ENCODE results near the gene STK17A. TPM values are rescaled to one million over a fixed set of nuclear protein-coding genes. Genes with fewer than 3 reads are reported as not detected.
A peak's percentile ranks its signal among the peaks of the same experiment; 100 is the strongest.
"Not testable (repeated sequence)": the region's sequence is repeated elsewhere in the genome, so short reads cannot be mapped to it uniquely, and the experiment has no call there.

The STK17A gene
- total RNA-seq, 1 donor from 2014 or later: 30.8 TPM

DNA sequence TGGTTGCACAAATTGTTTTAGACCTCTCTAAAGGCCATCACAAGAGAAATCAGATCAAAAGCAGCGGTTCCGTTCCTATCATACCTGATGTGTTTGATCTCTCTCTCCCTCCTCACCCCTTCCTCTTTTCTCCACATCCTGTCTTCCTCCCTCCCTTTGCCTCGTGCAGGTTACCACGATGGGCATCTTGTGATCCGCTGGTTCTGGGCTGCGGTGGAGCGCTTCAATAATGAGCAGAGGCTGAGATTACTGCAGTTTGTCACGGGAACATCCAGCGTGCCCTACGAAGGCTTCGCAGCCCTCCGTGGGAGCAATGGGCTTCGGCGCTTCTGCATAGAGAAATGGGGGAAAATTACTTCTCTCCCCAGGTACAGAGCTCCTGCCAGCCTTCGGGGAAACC is 28.5 kb upstream of the STK17A start:
- peaks cover 17% of the 10 kb centered on the region for H3K4me1 Mint-ChIP-seq
- no peak for DNase-seq
- peaks cover 8% of the 10 kb centered on the region for H3K27me3 Mint-ChIP-seq
- no peak overlapping the region for H3K27ac Mint-ChIP-seq
- H3K4me3 Mint-ChIP-seq: no peak overlapping the region
- no peaks in the 10 kb centered on the region for H3K36me3 Mint-ChIP-seq (ENCODE audit: low read depth)
- no peaks in the 10 kb centered on the region for H3K9me3 Mint-ChIP-seq
- intact Hi-C loops (cut with micrococcal nuclease): no loop called here

DNA sequence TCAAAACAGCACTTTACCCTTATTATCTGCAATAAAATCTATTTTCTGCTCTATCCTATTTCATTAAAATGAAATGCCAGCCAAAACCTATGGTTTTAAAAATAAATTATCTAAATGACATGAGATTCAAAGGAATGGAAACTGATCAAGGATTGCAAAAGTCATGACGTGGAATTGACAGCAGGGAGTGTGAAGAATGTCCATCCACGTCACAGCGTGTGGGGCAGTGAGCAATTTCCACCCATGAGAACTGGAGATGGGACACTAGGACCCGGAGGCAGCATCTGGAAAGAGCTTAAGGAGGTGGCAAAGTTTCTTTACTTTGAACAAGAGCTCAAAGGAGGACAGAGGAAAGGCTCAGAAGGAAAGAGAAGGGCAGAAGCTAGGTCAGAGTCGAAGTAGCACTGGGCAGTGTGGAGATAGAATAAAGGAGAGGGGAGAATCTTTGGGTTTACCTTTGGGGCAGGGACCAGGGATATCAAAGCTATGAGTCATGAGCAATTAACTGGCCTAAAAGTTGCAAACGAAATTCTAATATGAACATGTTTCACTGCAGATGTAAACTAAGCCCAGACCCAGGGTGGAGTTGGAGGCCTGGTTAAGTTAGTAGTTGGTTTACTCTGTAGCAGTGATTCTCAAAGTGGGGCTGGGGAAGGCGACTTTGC is 24.9 kb upstream of the STK17A start:
- intact Hi-C loops (cut with micrococcal nuclease): no loop called here
- Mint-ChIP-seq H3K4me3 (no peak overlapping the region), H3K9me3 (no peaks in the 10 kb centered on the region), H3K36me3 (ENCODE audit: low read depth) (no peaks in the 10 kb centered on the region), H3K4me1 (peaks cover 16% of the 10 kb centered on the region), H3K27me3 (peaks cover 17% of the 10 kb centered on the region), H3K27ac (no peak overlapping the region)
- DNase-seq: no peak

DNA sequence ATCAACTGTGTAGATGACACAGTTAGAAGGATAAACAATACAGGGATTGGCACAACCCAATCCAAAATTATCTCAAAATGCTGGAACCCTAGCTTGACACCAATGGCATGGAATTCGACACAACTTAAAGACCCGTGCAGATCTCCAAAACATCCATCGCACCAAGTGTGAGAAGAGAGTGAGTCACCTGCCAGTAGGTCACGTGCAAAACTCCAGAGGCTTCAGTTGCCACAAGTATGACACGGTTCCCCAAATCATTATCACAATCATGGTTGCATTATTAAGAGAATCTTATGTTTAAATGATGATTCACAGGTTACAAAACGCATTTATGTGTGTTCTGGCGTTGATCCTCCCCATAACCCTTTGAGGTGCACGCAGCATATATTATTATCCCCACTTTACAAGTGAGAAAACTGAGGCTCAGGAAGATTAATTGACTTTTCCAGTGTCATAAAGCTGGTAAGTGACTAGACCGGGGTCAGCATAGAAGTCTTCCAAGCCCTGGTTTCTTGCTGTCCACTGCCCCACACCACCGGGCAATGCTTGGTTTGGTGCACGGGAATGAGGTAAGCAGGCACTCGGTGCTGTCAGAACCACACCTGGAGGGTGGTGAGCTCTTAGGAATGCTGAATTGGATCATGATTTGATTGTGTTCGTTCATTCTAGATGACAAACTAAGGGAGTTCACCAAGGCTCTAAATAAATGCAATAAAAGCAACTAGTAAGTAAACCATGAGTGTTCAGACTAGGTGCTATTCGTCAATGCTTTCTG is 23.6 kb upstream of the STK17A start:
- intact Hi-C loops (cut with micrococcal nuclease): no loop called here
- DNase-seq: peak; percentile 32
- H3K36me3 Mint-ChIP-seq (ENCODE audit: low read depth): no peaks in the 10 kb centered on the region
- no peak overlapping the region for H3K27ac Mint-ChIP-seq
- H3K27me3 Mint-ChIP-seq: peaks cover 25% of the 10 kb centered on the region
- no peak overlapping the region for H3K4me3 Mint-ChIP-seq
- no peaks in the 10 kb centered on the region for H3K9me3 Mint-ChIP-seq
- H3K4me1 Mint-ChIP-seq: peaks cover 5% of the 10 kb centered on the region

DNA sequence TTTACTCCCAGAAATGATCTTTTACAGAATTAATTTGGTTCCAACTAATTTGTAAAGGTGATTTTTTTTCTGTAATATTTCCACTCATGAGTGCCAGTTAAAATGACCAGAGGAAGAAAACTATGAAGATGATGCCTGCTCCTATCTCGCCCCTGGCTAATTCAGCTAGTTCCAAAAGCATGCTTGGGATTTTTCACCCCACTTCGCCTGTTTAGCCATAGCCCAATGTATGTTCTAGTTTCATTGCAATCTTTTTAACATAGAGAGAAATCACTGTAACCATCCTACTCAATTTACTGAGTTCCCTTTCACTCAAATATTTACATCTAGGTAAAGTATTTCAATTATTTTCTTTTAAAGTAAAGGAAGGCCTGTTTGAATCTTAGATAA is 23.0 kb upstream of the STK17A start:
- Mint-ChIP-seq H3K4me1 (no peaks in the 10 kb centered on the region), H3K36me3 (ENCODE audit: low read depth) (no peaks in the 10 kb centered on the region), H3K4me3 (no peak overlapping the region), H3K27me3 (peaks cover 24% of the 10 kb centered on the region), H3K9me3 (no peaks in the 10 kb centered on the region), H3K27ac (no peak overlapping the region)
- intact Hi-C loops (cut with micrococcal nuclease): no loop called here
- no peak for DNase-seq

DNA sequence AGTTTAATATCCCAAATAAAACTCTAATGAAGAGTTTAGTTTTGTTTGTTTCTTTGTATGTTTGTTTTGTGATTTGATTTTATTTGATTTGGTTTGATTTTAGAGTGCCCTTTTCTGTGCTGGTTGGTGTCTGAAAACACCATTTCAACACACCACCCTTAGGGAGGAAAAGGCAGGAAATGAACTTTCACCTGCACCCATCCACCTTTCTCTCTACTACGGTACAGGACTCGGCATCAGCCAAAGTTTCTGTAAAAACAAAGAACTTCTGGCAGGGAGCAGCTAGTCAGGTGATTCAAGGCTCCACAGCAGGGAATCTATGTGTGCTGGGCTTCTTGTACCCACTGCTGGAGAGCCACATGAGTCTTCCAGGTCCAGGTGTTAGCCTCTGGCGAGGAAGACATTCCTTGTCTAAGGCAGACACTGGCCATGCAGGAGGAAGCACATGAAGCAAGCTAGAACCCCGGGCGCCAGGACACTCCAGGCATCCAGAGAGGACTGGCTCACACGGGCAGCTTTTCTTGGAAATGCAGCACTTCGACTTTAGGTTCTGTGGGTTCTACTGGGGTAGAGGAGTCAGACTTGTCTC is 22.1 kb upstream of the STK17A start:
- Mint-ChIP-seq H3K4me3 (no peak overlapping the region), H3K9me3 (no peaks in the 10 kb centered on the region), H3K4me1 (no peaks in the 10 kb centered on the region), H3K27ac (no peak overlapping the region), H3K27me3 (peaks cover 28% of the 10 kb centered on the region), H3K36me3 (ENCODE audit: low read depth) (no peaks in the 10 kb centered on the region)
- intact Hi-C loops (cut with micrococcal nuclease): no loop called here
- DNase-seq: peak; percentile 41

DNA sequence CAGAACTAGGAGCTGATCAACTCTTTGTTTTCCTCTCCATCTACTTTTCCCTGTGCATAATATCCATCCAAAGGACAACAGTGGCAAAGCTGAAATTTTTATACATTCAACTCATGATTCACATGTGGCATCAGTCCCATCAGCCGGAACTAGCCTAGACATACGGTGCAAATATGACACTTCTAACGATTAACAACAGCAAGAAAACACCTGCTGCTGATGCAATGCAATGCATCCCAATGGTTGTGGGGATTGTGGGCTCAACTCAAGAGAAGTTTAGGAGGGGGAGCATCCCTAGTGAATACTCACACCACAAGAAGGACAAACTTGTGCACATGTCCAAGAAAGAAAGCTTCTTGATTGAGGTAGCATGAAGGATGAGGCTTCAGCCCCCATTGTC is 20.5 kb upstream of the STK17A start:
- Mint-ChIP-seq H3K27me3 (peaks cover 27% of the 10 kb centered on the region), H3K9me3 (no peaks in the 10 kb centered on the region), H3K4me3 (no peak overlapping the region), H3K27ac (no peak overlapping the region), H3K4me1 (no peaks in the 10 kb centered on the region), H3K36me3 (ENCODE audit: low read depth) (no peaks in the 10 kb centered on the region)
- intact Hi-C loops (cut with micrococcal nuclease): no loop called here
- DNase-seq: peak; percentile 30

DNA sequence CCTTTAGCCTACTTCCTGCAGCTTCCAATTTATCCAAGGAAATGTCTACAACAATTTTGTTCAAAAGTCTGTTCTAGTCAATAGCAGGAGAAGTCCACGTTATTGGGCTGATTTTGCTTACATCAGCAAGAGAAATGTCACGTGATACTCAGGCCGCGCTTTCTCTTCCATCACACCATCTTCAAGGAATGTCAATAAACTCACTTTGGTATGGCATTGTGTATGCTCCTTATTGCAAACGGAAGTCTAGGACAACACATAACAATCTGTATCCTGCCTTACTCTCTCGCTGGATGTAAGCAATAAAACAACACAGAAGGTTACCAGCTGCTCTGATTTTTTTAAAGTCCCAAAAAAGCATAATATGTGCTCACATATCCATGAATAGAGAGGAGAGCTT is 17.1 kb upstream of the STK17A start:
- H3K36me3 Mint-ChIP-seq (ENCODE audit: low read depth): no peaks in the 10 kb centered on the region
- intact Hi-C loops (cut with micrococcal nuclease): no loop called here
- no peak overlapping the region for H3K27ac Mint-ChIP-seq
- peaks cover 27% of the 10 kb centered on the region for H3K27me3 Mint-ChIP-seq
- peaks cover 15% of the 10 kb centered on the region for H3K4me1 Mint-ChIP-seq
- H3K4me3 Mint-ChIP-seq: no peak overlapping the region
- DNase-seq: peak; percentile 45
- H3K9me3 Mint-ChIP-seq: no peaks in the 10 kb centered on the region

DNA sequence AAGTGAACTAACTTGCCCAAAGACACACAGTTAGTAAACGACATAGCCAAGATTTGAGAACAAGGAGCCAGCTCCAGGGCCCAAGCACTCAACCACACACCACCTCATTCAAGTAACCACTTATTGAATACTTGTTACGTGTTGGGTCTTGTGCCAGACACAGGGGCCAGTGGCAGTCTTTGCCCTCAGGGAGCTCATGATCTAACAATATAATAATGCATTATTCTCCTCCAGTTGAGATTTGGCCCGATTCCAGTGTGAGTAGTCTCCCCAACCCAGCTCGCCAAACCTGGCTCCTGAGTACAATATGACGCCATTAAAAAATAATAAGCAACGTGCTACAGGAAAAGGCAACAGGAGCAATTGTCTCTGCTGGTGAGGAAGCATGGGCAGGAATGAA is 14.4 kb upstream of the STK17A start:
- intact Hi-C loops (cut with micrococcal nuclease): no loop called here
- H3K27me3 Mint-ChIP-seq: peaks cover 10% of the 10 kb centered on the region
- H3K4me1 Mint-ChIP-seq: peaks cover 24% of the 10 kb centered on the region
- no peak overlapping the region for H3K27ac Mint-ChIP-seq
- peak; percentile 44 for DNase-seq
- no peaks in the 10 kb centered on the region for H3K36me3 Mint-ChIP-seq (ENCODE audit: low read depth)
- H3K9me3 Mint-ChIP-seq: no peaks in the 10 kb centered on the region
- no peak overlapping the region for H3K4me3 Mint-ChIP-seq

DNA sequence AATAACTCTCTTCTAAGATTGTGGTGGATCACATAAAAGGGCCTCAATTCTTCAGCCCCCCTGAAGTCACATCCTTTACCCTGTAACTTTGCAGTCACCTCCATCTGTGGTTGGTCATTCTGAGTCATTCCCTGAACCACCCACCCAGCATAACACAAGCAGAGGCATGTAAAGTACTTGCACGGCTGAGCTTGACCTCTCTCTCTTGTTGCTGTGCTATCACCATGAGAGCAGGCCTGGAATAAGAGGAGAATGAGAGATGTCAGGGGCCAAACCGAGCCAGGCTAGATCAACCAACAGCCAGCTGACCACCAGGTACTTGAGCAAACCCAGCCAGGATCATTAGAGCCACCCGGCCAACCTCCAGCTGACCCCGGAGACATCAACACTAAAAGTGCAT is 13.5 kb upstream of the STK17A start:
- no peaks in the 10 kb centered on the region for H3K9me3 Mint-ChIP-seq
- H3K36me3 Mint-ChIP-seq (ENCODE audit: low read depth): no peaks in the 10 kb centered on the region
- peaks cover 24% of the 10 kb centered on the region for H3K4me1 Mint-ChIP-seq
- peaks cover 7% of the 10 kb centered on the region for H3K27me3 Mint-ChIP-seq
- intact Hi-C loops (cut with micrococcal nuclease): no loop called here
- peak; percentile 52 for DNase-seq
- H3K4me3 Mint-ChIP-seq: no peak overlapping the region
- no peak overlapping the region for H3K27ac Mint-ChIP-seq

DNA sequence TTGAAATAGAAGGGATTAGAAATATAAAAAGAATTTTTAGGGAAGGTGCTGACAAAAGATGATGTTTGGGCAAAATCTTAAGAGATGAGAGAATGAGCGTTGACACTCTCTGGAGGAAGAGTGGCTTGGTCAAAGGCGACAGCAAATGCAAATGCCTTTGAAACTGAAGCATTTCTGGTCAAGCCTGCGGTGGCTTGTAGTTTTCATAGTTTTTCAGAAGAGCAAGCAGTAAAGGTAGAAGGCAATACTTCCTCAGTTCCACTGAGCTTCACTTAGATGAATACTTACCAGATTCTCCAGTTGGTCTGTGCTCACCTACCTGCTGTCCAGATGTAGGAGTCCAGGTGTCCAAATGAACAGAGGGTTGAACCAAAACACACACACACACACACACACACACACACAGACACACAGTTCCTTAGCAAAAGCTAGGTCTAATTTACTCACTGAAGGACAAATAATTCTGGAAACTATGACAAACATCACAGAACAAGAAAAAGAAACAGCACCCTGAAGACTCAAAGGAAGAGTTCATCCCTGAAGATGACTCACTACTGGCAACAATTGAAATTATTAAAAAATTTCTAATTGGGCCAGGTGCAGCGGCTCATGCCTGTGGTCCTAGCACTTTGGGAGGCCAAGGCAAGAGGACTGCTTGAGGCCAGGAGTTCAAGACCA is 12.1 kb upstream of the STK17A start:
- intact Hi-C loops (cut with micrococcal nuclease): no loop called here
- Mint-ChIP-seq H3K27ac (peak overlapping the region; percentile 8), H3K9me3 (no peaks in the 10 kb centered on the region), H3K36me3 (ENCODE audit: low read depth) (no peaks in the 10 kb centered on the region), H3K4me3 (no peak overlapping the region), H3K4me1 (peaks cover 24% of the 10 kb centered on the region), H3K27me3 (peaks cover 1% of the 10 kb centered on the region)
- DNase-seq: peak; percentile 46

DNA sequence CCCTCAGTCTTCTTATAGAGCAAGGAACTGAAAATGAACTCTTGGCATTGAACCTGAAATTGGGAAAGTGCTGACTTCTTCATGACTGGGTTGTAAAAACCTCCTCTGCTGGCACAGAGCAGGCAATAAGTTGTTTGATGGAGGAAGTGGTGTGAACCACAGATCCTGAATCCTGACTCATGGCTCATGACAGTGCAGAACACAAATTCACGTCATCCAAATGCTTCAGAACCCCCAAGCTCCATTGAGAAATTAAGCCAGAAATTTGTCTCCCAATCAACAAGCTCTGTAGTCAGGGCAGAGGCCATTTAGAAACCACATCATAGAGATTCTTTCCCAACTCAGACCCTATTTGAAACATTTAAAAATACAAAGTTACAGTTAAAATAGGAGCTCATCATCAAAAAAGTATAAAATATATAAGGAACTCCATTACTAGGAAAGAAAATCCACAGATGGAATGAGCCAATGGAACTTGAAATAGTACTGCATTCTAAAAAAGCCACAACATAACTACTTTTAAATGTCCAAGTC is 10.3 kb upstream of the STK17A start:
- H3K4me1 Mint-ChIP-seq: peaks cover 27% of the 10 kb centered on the region
- peak; percentile 82 for DNase-seq
- no peak overlapping the region for H3K4me3 Mint-ChIP-seq
- no peaks in the 10 kb centered on the region for H3K9me3 Mint-ChIP-seq
- peak overlapping the region; percentile 8 for H3K27ac Mint-ChIP-seq
- H3K27me3 Mint-ChIP-seq: no peaks in the 10 kb centered on the region
- no peaks in the 10 kb centered on the region for H3K36me3 Mint-ChIP-seq (ENCODE audit: low read depth)
- intact Hi-C loops (cut with micrococcal nuclease): loop anchor here (2.0 kb wide), 1 partner anchor 262 kb away; no protein-coding TSS in a partner anchor

DNA sequence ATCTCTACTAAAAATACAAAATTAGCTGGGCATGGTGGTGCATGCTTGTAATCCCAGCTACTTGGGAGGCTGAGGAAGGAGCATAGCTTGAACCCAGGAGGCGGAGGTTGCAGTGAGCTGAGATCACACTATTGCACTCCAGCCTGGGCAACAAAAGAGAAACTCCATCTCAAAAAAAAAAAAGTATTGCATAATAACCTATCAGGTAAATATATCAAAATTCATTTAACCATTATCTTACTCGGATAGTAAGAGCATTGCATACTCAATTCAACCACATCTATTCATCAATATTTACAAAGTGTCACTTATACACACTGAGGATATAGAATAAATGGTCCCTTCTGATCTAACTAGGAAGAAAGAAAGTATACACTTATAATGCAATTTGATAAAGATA is 9.1 kb upstream of the STK17A start:
- not testable (repeated sequence) for H3K9me3 Mint-ChIP-seq; DNase-seq; H3K27ac Mint-ChIP-seq; H3K4me3 Mint-ChIP-seq; H3K27me3 Mint-ChIP-seq; H3K36me3 Mint-ChIP-seq (ENCODE audit: low read depth)
- H3K4me1 Mint-ChIP-seq: peaks cover 24% of the 10 kb centered on the region
- intact Hi-C loops (cut with micrococcal nuclease): loop anchor here (2.0 kb wide), 1 partner anchor 261 kb away; no protein-coding TSS in a partner anchor

DNA sequence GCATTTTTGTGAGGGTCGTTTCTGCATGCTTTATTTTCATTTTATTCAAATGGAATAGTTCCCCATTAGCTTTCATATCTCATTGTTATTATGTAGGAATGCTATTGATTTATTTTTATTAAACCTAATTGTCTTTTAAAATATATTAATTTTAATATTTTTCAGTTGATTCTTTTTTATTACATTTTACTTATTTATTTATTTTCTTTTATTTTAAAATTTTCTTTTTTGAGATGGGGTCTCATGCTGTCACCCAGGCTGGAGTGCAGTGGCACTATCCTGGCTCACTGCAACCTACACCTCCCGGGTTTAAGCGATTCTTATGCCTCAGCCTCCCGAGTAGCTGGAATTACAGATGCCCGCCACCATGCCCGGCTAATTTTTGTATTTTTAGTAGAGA is 7.4 kb upstream of the STK17A start:
- Mint-ChIP-seq H3K4me3 (no peak overlapping the region), H3K9me3 (no peaks in the 10 kb centered on the region), H3K4me1 (peaks cover 19% of the 10 kb centered on the region), H3K27me3 (peaks cover 3% of the 10 kb centered on the region), H3K36me3 (ENCODE audit: low read depth) (no peaks in the 10 kb centered on the region), H3K27ac (no peak overlapping the region)
- no peak for DNase-seq
- intact Hi-C loops (cut with micrococcal nuclease): no loop called here

DNA sequence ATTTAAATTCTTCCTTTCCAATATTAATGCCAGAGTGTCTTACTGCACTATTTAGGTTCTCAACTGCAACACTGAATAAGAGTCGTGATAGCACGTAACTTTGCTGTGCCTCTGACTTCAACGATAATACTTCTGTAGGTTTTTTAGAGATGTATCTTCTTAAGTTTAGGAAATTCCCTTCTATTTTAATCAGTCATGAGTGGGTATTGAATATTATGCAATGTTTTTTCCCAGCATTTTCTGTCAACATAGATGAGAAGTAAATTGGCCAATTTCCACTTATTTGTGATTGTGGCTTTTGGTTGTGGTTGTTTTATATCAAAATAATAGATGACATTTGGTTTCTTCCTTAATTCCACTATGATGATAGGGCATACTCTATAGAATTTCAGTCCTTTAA is 6.7 kb upstream of the STK17A start:
- no peak overlapping the region for H3K27ac Mint-ChIP-seq
- peaks cover 10% of the 10 kb centered on the region for H3K27me3 Mint-ChIP-seq
- no peak overlapping the region for H3K4me3 Mint-ChIP-seq
- DNase-seq: no peak
- H3K36me3 Mint-ChIP-seq (ENCODE audit: low read depth): no peaks in the 10 kb centered on the region
- intact Hi-C loops (cut with micrococcal nuclease): no loop called here
- H3K4me1 Mint-ChIP-seq: peaks cover 14% of the 10 kb centered on the region
- no peaks in the 10 kb centered on the region for H3K9me3 Mint-ChIP-seq

Data from activated CD4-positive, alpha-beta T cell treated with anti-CD3 and anti-CD28 coated beads, Interleukin-2, amount 10 ng/mL, durations not matched to agents 24 days and 14 days (primary cell).